DND-41 (cell line): Measurements from ENCODE around the gene NRIP1.

Source experiments
- CTCF ChIP-seq: IDR thresholded peaks from 2 replicates; pipeline ENCODE4 v1.5.1; 2012; ENCODE audit warnings: borderline replicate concordance, low read length, moderate library complexity, mild to moderate bottlenecking; ENCODE audit not compliant: poor library complexity, severe bottlenecking; ENCODE audit errors: extremely low read depth
- EZH2 ChIP-seq: IDR thresholded peaks from 3 replicates; pipeline ENCODE4 v1.6.1; 2012; ENCODE audit warnings: borderline replicate concordance, low read depth, mild to moderate bottlenecking, moderate library complexity, low read length, inconsistent platforms; ENCODE audit not compliant: severe bottlenecking

GRCh38 chr21:15076730-15077129 lies 11.9 kb upstream of the NRIP1 start:
- TF ChIP-seq CTCF (no peak), EZH2 (no peak)
